Activated CD8-positive, alpha-beta T cell treated with anti-CD3 and anti-CD28 coated beads for 36 hours (primary cell): ENCODE results near the gene ODF4. TPM values are rescaled to one million over a fixed set of nuclear protein-coding genes. Genes with fewer than 3 reads are reported as not detected.
"Not testable (repeated sequence)": the region's sequence is repeated elsewhere in the genome, so short reads cannot be mapped to it uniquely, and the experiment has no call there.

Source experiments
- ATAC-seq: fragments of 200-7000 bp; cut with Tn5 transposase; one replicate; pipeline ENCODE4 v1.10.0; 2021; ENCODE audit warnings: mild to moderate bottlenecking, moderate library complexity
- CTCF ChIA-PET: fragments of 350-600 bp; sonication (Branson Sonifier 250); formaldehyde crosslinking; loops from one replicate; lab custom pipeline; 2021; ENCODE audit warnings: antibody characterized with exemption; lab: Charles Lee
- POLR2A ChIA-PET: fragments of 350-600 bp; sonication (Branson Sonifier 250); formaldehyde crosslinking; loops from one replicate; lab custom pipeline; 2021; ENCODE audit warnings: antibody characterized with exemption; lab: Charles Lee
- DNase-seq: peaks from one replicate; pipeline ENCODE4 v3.0.0-alpha.2; 2020
- H3K27ac Mint-ChIP-seq: one replicate; pipeline ENCODE4 v1.8.0; 2021; ENCODE audit warnings: mild to moderate bottlenecking, mixed read lengths
- H3K27me3 Mint-ChIP-seq: one replicate; pipeline ENCODE4 v1.8.0; 2021; ENCODE audit warnings: mixed read lengths
- H3K36me3 Mint-ChIP-seq: one replicate; pipeline ENCODE4 v1.8.0; 2021; ENCODE audit warnings: low read depth, mixed read lengths
- H3K4me1 Mint-ChIP-seq: one replicate; pipeline ENCODE4 v1.8.0; 2021; ENCODE audit warnings: low read depth, mixed read lengths
- H3K4me3 Mint-ChIP-seq: one replicate; pipeline ENCODE4 v1.8.0; 2021; ENCODE audit warnings: mild to moderate bottlenecking, moderate library complexity, mixed read lengths
- H3K9me3 Mint-ChIP-seq: one replicate; pipeline ENCODE4 v1.8.0; 2021; ENCODE audit warnings: mixed read lengths
- CTCF ChIP-seq: fragments of 200-600 bp; IDR thresholded peaks from one replicate; pipeline ENCODE4 v1.8.0; 2022; ENCODE audit warnings: antibody characterized with exemption, mild to moderate bottlenecking
- intact Hi-C: fragments of 100-400 bp; cut with micrococcal nuclease; formaldehyde crosslinking; loops from one replicate; pipeline ENCODE4 v1.10.0; 2022
- total RNA-seq, 2 experiments: library from RNA; stranded (reverse); gene quantifications; one replicate each; pipeline ENCODE4 v1.2.3, GENCODE V29; 2021

The ODF4 gene
- total RNA-seq, 2 experiments from 2014 or later, result not detected

- intact Hi-C loops, result no loop called here
- CTCF ChIA-PET, result interaction anchor here (1.5 to 3.0 kb wide), 3 partner anchors 8 to 18 kb away, joined by 5 to 10 read pairs (median 10); partner anchors contain the start of gene KRABD2
- peaks cover 2% of the 10 kb centered on the region for H3K27me3 Mint-ChIP-seq
These were observed 52.1 kb downstream of the ODF4 start for GRCh38 chr17:8391711-8392110.

GRCh38 chr17:8392274-8392673, 52.6 kb downstream of the ODF4 start:
- Mint-ChIP-seq H3K4me1 (peaks cover 14% of the 10 kb centered on the region), H3K27me3 (peaks cover 2% of the 10 kb centered on the region), H3K36me3 (no peaks in the 10 kb centered on the region), H3K4me3 (no peak overlapping the region), H3K27ac (no peak overlapping the region), H3K9me3 (no peaks in the 10 kb centered on the region)
- no peak for TF ChIP-seq CTCF
- POLR2A ChIA-PET, result interaction anchor here (1.0 to 1.3 kb wide), 2 partner anchors 10 to 12 kb away, joined by 3 to 5 read pairs; no protein-coding TSS in a partner anchor
- CTCF ChIA-PET, result interaction anchor here (1.5 to 3.0 kb wide), 3 partner anchors 9 to 18 kb away, joined by 5 to 10 read pairs (median 10); partner anchors contain the start of gene KRABD2
- DNase-seq (no peak), ATAC-seq (no peak)
- intact Hi-C loops, result no loop called here

More at GRCh38 chr17:8391711-8392110, 52.1 kb downstream of the ODF4 start:
- no peak overlapping the region for H3K27ac Mint-ChIP-seq
- DNase-seq, result no peak
- ATAC-seq, result no peak
- no peak overlapping the region for H3K4me3 Mint-ChIP-seq
- H3K4me1 Mint-ChIP-seq, result peaks cover 15% of the 10 kb centered on the region
- no peak for TF ChIP-seq CTCF
- POLR2A ChIA-PET, result interaction anchor here (1.3 kb wide), 1 partner anchor 9 kb away, joined by 5 read pairs; no protein-coding TSS in a partner anchor
- no peaks in the 10 kb centered on the region for H3K36me3 Mint-ChIP-seq
- no peaks in the 10 kb centered on the region for H3K9me3 Mint-ChIP-seq

GRCh38 chr17:8392674-8393469, 53.2 kb downstream of the ODF4 start:
- POLR2A ChIA-PET, result interaction anchor here (0.6 to 1.3 kb wide), 4 partner anchors 9 to 670 kb away, joined by 3 to 5 read pairs (median 4); no protein-coding TSS in a partner anchor

GRCh38 chr17:8393470-8394231, 54.0 kb downstream of the ODF4 start:
- intact Hi-C loops, result no loop called here
- peak overlapping the region; percentile 91 for H3K27ac Mint-ChIP-seq
- H3K36me3 Mint-ChIP-seq, result no peaks in the 10 kb centered on the region
- DNase-seq, result peak; percentile 72
- ATAC-seq, result peak; percentile 98
- CTCF ChIA-PET, result interaction anchor here (0.8 to 6.4 kb wide), 5 partner anchors 10 to 392 kb away, joined by 3 to 33 read pairs (median 3); no protein-coding TSS in a partner anchor
- TF ChIP-seq CTCF, result no peak
- H3K4me3 Mint-ChIP-seq, result no peak overlapping the region
- no peaks in the 10 kb centered on the region for H3K9me3 Mint-ChIP-seq
- POLR2A ChIA-PET, result interaction anchor here (0.6 to 1.2 kb wide), 4 partner anchors 9 to 669 kb away, joined by 3 to 7 read pairs (median 4); no protein-coding TSS in a partner anchor
- peaks cover 9% of the 10 kb centered on the region for H3K4me1 Mint-ChIP-seq
- H3K27me3 Mint-ChIP-seq, result peaks cover 2% of the 10 kb centered on the region

More at GRCh38 chr17:8392674-8393469, 53.2 kb downstream of the ODF4 start:
- no peaks in the 10 kb centered on the region for H3K9me3 Mint-ChIP-seq
- peak overlapping the region; percentile 91 for H3K27ac Mint-ChIP-seq
- TF ChIP-seq CTCF, result no peak
- no peak for DNase-seq
- H3K36me3 Mint-ChIP-seq, result no peaks in the 10 kb centered on the region
- peaks cover 2% of the 10 kb centered on the region for H3K27me3 Mint-ChIP-seq
- CTCF ChIA-PET, result interaction anchor here (0.8 to 6.4 kb wide), 6 partner anchors 9 to 393 kb away, joined by 3 to 33 read pairs (median 7); partner anchors contain the start of gene KRABD2
- H3K4me1 Mint-ChIP-seq, result peaks cover 14% of the 10 kb centered on the region
- intact Hi-C loops, result no loop called here
- H3K4me3 Mint-ChIP-seq, result no peak overlapping the region
- no peak for ATAC-seq

- H3K4me3 Mint-ChIP-seq, H3K36me3 Mint-ChIP-seq, DNase-seq, H3K9me3 Mint-ChIP-seq, intact Hi-C loops, H3K4me1 Mint-ChIP-seq, ATAC-seq, H3K27me3 Mint-ChIP-seq, H3K27ac Mint-ChIP-seq: not testable (repeated sequence)
- ChIA-PET POLR2A (interaction anchor here (0.6 to 1.2 kb wide), 3 partner anchors 10 to 619 kb away, joined by 3 to 7 read pairs (median 4); no protein-coding TSS in a partner anchor), CTCF (interaction anchor here (1.1 to 6.4 kb wide), 4 partner anchors 11 to 391 kb away, joined by 3 to 33 read pairs (median 4); no protein-coding TSS in a partner anchor)
These were observed 54.9 kb downstream of the ODF4 start for GRCh38 chr17:8394497-8394896.
